Activated naive CD4-positive, alpha-beta T cell treated with anti-CD3 and anti-CD28 coated beads, Interleukin-2, amount 50 U/mL, for 24 hours (primary cell): Measurements from ENCODE around the gene TMEM259.

ENCODE experiments used
- H3K27ac Mint-ChIP-seq: one replicate; pipeline ENCODE4 v1.8.0; 2021; ENCODE audit warnings: mild to moderate bottlenecking, mixed read lengths
- H3K27me3 Mint-ChIP-seq: one replicate; pipeline ENCODE4 v1.8.0; 2021; ENCODE audit warnings: mixed read lengths
- H3K36me3 Mint-ChIP-seq: one replicate; pipeline ENCODE4 v1.8.0; 2021; ENCODE audit warnings: mixed read lengths
- H3K4me1 Mint-ChIP-seq: one replicate; pipeline ENCODE4 v1.8.0; 2021; ENCODE audit warnings: mixed read lengths
- H3K4me3 Mint-ChIP-seq: one replicate; pipeline ENCODE4 v1.8.0; 2021; ENCODE audit warnings: mild to moderate bottlenecking, mixed read lengths
- H3K9me3 Mint-ChIP-seq: one replicate; pipeline ENCODE4 v1.8.0; 2021; ENCODE audit warnings: mixed read lengths

TMEM259 gene

GRCh38 chr19:1004803-1005664, 15.9 kb downstream of the TMEM259 start:
- Mint-ChIP-seq H3K36me3 (no peaks in the 10 kb centered on the region), H3K4me3 (no peak overlapping the region), H3K27me3 (peaks cover 5% of the 10 kb centered on the region), H3K4me1 (no peaks in the 10 kb centered on the region), H3K27ac (no peak overlapping the region), H3K9me3 (no peaks in the 10 kb centered on the region)

GRCh38 chr19:1004204-1004802, 16.6 kb downstream of the TMEM259 start:
- no peaks in the 10 kb centered on the region for H3K4me1 Mint-ChIP-seq

GRCh38 chr19:1003283-1003682, 17.6 kb downstream of the TMEM259 start:
- H3K9me3 Mint-ChIP-seq: no peaks in the 10 kb centered on the region
- no peaks in the 10 kb centered on the region for H3K36me3 Mint-ChIP-seq
- H3K4me3 Mint-ChIP-seq: no peak overlapping the region
- H3K27me3 Mint-ChIP-seq: peaks cover 13% of the 10 kb centered on the region
- H3K4me1 Mint-ChIP-seq: no peaks in the 10 kb centered on the region
- no peak overlapping the region for H3K27ac Mint-ChIP-seq

More at GRCh38 chr19:1004204-1004802, 16.6 kb downstream of the TMEM259 start:
- Mint-ChIP-seq H3K27me3 (peaks cover 7% of the 10 kb centered on the region), H3K36me3 (no peaks in the 10 kb centered on the region), H3K27ac (no peak overlapping the region), H3K9me3 (no peaks in the 10 kb centered on the region), H3K4me3 (no peak overlapping the region)

- Mint-ChIP-seq H3K27me3 (peaks cover 18% of the 10 kb centered on the region), H3K36me3 (no peaks in the 10 kb centered on the region), H3K9me3 (no peaks in the 10 kb centered on the region), H3K27ac (peak overlapping the region; percentile 9), H3K4me3 (no peak overlapping the region), H3K4me1 (peaks cover 4% of the 10 kb centered on the region)
Measured at GRCh38 chr19:1002600-1002999, 18.3 kb downstream of the TMEM259 start.

GRCh38 chr19:1001538-1002166, 19.3 kb downstream of the TMEM259 start:
- no peak overlapping the region for H3K27ac Mint-ChIP-seq
- H3K4me1 Mint-ChIP-seq: peaks cover 8% of the 10 kb centered on the region
- no peaks in the 10 kb centered on the region for H3K36me3 Mint-ChIP-seq
- H3K9me3 Mint-ChIP-seq: no peaks in the 10 kb centered on the region
- H3K27me3 Mint-ChIP-seq: peaks cover 18% of the 10 kb centered on the region
- no peak overlapping the region for H3K4me3 Mint-ChIP-seq

GRCh38 chr19:1000591-1001537, 20.1 kb downstream of the TMEM259 start:
- Mint-ChIP-seq H3K27me3 (peaks cover 18% of the 10 kb centered on the region), H3K9me3 (no peaks in the 10 kb centered on the region), H3K27ac (no peak overlapping the region), H3K4me3 (peak overlapping the region; percentile 15), H3K4me1 (peaks cover 14% of the 10 kb centered on the region), H3K36me3 (no peaks in the 10 kb centered on the region)

- Mint-ChIP-seq H3K4me1 (peaks cover 14% of the 10 kb centered on the region), H3K4me3 (peak within 1 kb of the TSS; percentile 47), H3K9me3 (no peaks in the 10 kb centered on the region), H3K27me3 (peaks cover 18% of the 10 kb centered on the region), H3K36me3 (no peaks in the 10 kb centered on the region), H3K27ac (no peak within 1 kb of the TSS)
Measured at GRCh38 chr19:1000095-1000494, 20.8 kb downstream of the TMEM259 start, which contains the start of gene GRIN3B. Gene GRIN3B (plus strand): TSS chr19:1000419. CDS start chr19:1000438, 19 bp downstream.

GRCh38 chr19:999379-999719, 21.6 kb downstream of the TMEM259 start:
- Mint-ChIP-seq H3K27me3 (peaks cover 18% of the 10 kb centered on the region), H3K4me3 (peak overlapping the region; percentile 47)

GRCh38 chr19:998064-998463, 22.9 kb downstream of the TMEM259 start:
- peaks cover 18% of the 10 kb centered on the region for H3K27me3 Mint-ChIP-seq
- H3K9me3 Mint-ChIP-seq: no peaks in the 10 kb centered on the region
- peaks cover 14% of the 10 kb centered on the region for H3K4me1 Mint-ChIP-seq
- no peak overlapping the region for H3K27ac Mint-ChIP-seq
- H3K36me3 Mint-ChIP-seq: no peaks in the 10 kb centered on the region
- H3K4me3 Mint-ChIP-seq: no peak overlapping the region

More at GRCh38 chr19:999379-999719, 21.6 kb downstream of the TMEM259 start:
- H3K27ac Mint-ChIP-seq: peak overlapping the region; percentile 41
- peaks cover 14% of the 10 kb centered on the region for H3K4me1 Mint-ChIP-seq
- no peaks in the 10 kb centered on the region for H3K9me3 Mint-ChIP-seq
- H3K36me3 Mint-ChIP-seq: no peaks in the 10 kb centered on the region

GRCh38 chr19:996051-996838, 24.7 kb downstream of the TMEM259 start:
- H3K36me3 Mint-ChIP-seq: peaks cover 3% of the 10 kb centered on the region
- H3K4me3 Mint-ChIP-seq: peak overlapping the region; percentile 55
- H3K27ac Mint-ChIP-seq: no peak overlapping the region
- H3K9me3 Mint-ChIP-seq: no peaks in the 10 kb centered on the region
- H3K27me3 Mint-ChIP-seq: peaks cover 15% of the 10 kb centered on the region
- peaks cover 14% of the 10 kb centered on the region for H3K4me1 Mint-ChIP-seq

- peaks cover 13% of the 10 kb centered on the region for H3K27me3 Mint-ChIP-seq
- H3K4me1 Mint-ChIP-seq: peaks cover 14% of the 10 kb centered on the region
- H3K9me3 Mint-ChIP-seq: no peaks in the 10 kb centered on the region
- H3K4me3 Mint-ChIP-seq: no peak overlapping the region
- peaks cover 3% of the 10 kb centered on the region for H3K36me3 Mint-ChIP-seq
- no peak overlapping the region for H3K27ac Mint-ChIP-seq
Measured at GRCh38 chr19:995051-995827, 25.7 kb downstream of the TMEM259 start.

- Mint-ChIP-seq H3K9me3 (no peaks in the 10 kb centered on the region), H3K4me3 (no peak overlapping the region), H3K36me3 (peaks cover 3% of the 10 kb centered on the region), H3K4me1 (peaks cover 14% of the 10 kb centered on the region), H3K27ac (no peak overlapping the region), H3K27me3 (peaks cover 13% of the 10 kb centered on the region)
Measured at GRCh38 chr19:994516-994915, 26.4 kb downstream of the TMEM259 start.

GRCh38 chr19:993831-994393, 27.0 kb downstream of the TMEM259 start:
- Mint-ChIP-seq H3K9me3 (no peaks in the 10 kb centered on the region), H3K27ac (no peak overlapping the region), H3K27me3 (peaks cover 7% of the 10 kb centered on the region), H3K4me3 (no peak overlapping the region), H3K36me3 (peaks cover 3% of the 10 kb centered on the region), H3K4me1 (peaks cover 14% of the 10 kb centered on the region)
